H9 (cell line): ENCODE data around the gene ADAM8. TPM values are rescaled to one million over a fixed set of nuclear protein-coding genes. Genes with fewer than 3 reads are reported as not detected.

Experiments
- DNase-seq: peaks from one replicate; pipeline ENCODE4 v3.0.0-alpha.2; 2017
- H2AFZ ChIP-seq: one replicate; pipeline ENCODE4 v1.6.1; 2013; ENCODE audit warnings: mild to moderate bottlenecking, low read length, control low read depth, moderate library complexity
- H2AK5ac ChIP-seq: 2 replicates; pipeline ENCODE4 v1.6.1; 2013; ENCODE audit warnings: low read length, control low read depth, mixed read lengths; ENCODE audit not compliant: insufficient read length
- H2BK120ac ChIP-seq: one replicate; pipeline ENCODE4 v1.6.1; 2013; ENCODE audit warnings: low read depth, mild to moderate bottlenecking, low read length, control low read depth, inconsistent platforms; ENCODE audit not compliant: poor library complexity, severe bottlenecking
- H2BK12ac ChIP-seq: 2 replicates; pipeline ENCODE4 v1.6.1; 2013; ENCODE audit warnings: low read length, control low read depth, mixed read lengths, low read depth; ENCODE audit not compliant: insufficient read length
- H2BK15ac ChIP-seq: 2 replicates; pipeline ENCODE4 v1.6.1; 2013; ENCODE audit warnings: low read depth, low read length, control low read depth
- H2BK20ac ChIP-seq: one replicate; pipeline ENCODE4 v1.6.1; 2013; ENCODE audit warnings: low read depth, mild to moderate bottlenecking, low read length, control low read depth, inconsistent platforms; ENCODE audit not compliant: poor library complexity, severe bottlenecking
- H2BK5ac ChIP-seq: 2 replicates; pipeline ENCODE4 v1.6.1; 2013; ENCODE audit warnings: low read length, control low read depth, mixed read lengths; ENCODE audit not compliant: insufficient read length
- H3K14ac ChIP-seq: 2 replicates; pipeline ENCODE4 v1.6.1; 2013; ENCODE audit warnings: low read length, control low read depth; ENCODE audit not compliant: insufficient read depth
- H3K18ac ChIP-seq: 2 replicates; pipeline ENCODE4 v1.6.1; 2013; ENCODE audit warnings: low read depth, mild to moderate bottlenecking, mixed read lengths, low read length, control low read depth; ENCODE audit not compliant: insufficient read length
- H3K23ac ChIP-seq: 2 replicates; pipeline ENCODE4 v1.6.1; 2013; ENCODE audit warnings: low read length, control low read depth, mixed read lengths, low read depth; ENCODE audit not compliant: insufficient read length
- H3K23me2 ChIP-seq: 2 replicates; pipeline ENCODE4 v1.6.1; 2013; ENCODE audit warnings: low read depth, mild to moderate bottlenecking, mixed read lengths, low read length, control low read depth; ENCODE audit not compliant: insufficient read length, poor library complexity, severe bottlenecking
- H3K27ac ChIP-seq: 2 replicates; pipeline ENCODE4 v1.5.1; 2013; ENCODE audit warnings: low read length, control low read depth, mixed read lengths, low read depth; ENCODE audit not compliant: insufficient read length
- H3K27me3 ChIP-seq: 2 replicates; pipeline ENCODE4 v1.6.1; 2013; ENCODE audit warnings: low read length, control low read depth, inconsistent platforms; ENCODE audit not compliant: insufficient read depth
- H3K4ac ChIP-seq: 2 replicates; pipeline ENCODE4 v1.6.1; 2013; ENCODE audit warnings: low read depth, mild to moderate bottlenecking, control low read depth, inconsistent platforms, low read length, moderate library complexity
- H3K4me1 ChIP-seq: 2 replicates; pipeline ENCODE4 v1.6.1; 2013; ENCODE audit warnings: low read length, control low read depth, inconsistent platforms; ENCODE audit not compliant: insufficient read depth
- H3K4me2 ChIP-seq: 2 replicates; pipeline ENCODE4 v1.6.1; 2013; ENCODE audit warnings: low read length, control low read depth, mixed read lengths; ENCODE audit not compliant: insufficient read length, insufficient read depth
- H3K56ac ChIP-seq: 2 replicates; pipeline ENCODE4 v1.6.1; 2013; ENCODE audit warnings: low read depth, mild to moderate bottlenecking, mixed read lengths, low read length, control low read depth; ENCODE audit not compliant: insufficient read length
- H3K79me1 ChIP-seq: 2 replicates; pipeline ENCODE4 v1.6.1; 2013; ENCODE audit warnings: low read depth, mild to moderate bottlenecking, moderate library complexity, low read length, control low read depth, inconsistent platforms; ENCODE audit not compliant: insufficient read depth, poor library complexity, severe bottlenecking
- H3K79me2 ChIP-seq: 2 replicates; pipeline ENCODE4 v1.6.1; 2013; ENCODE audit warnings: low read length, control low read depth, inconsistent platforms; ENCODE audit not compliant: insufficient read depth
- H3K9ac ChIP-seq: 2 replicates; pipeline ENCODE4 v1.6.1; 2013; ENCODE audit warnings: low read length, control low read depth, mixed read lengths; ENCODE audit not compliant: insufficient read length; ENCODE audit errors: extremely low read depth
- H3K9me3 ChIP-seq: one replicate; pipeline ENCODE4 v1.6.1; 2013; ENCODE audit warnings: low read depth, low read length, inconsistent platforms; ENCODE audit not compliant: control insufficient read depth
- H3T11ph ChIP-seq: one replicate; pipeline ENCODE4 v1.6.1; 2013; ENCODE audit warnings: mild to moderate bottlenecking, low read length, control low read depth, inconsistent platforms
- H4K20me1 ChIP-seq: one replicate; pipeline ENCODE4 v1.6.1; 2013; ENCODE audit not compliant: control insufficient read depth, insufficient read length, insufficient read depth
- H4K5ac ChIP-seq: 2 replicates; pipeline ENCODE4 v1.6.1; 2013; ENCODE audit warnings: low read depth, mild to moderate bottlenecking, mixed read lengths, low read length, control low read depth; ENCODE audit not compliant: insufficient read length
- H4K8ac ChIP-seq: replicated peaks from 2 replicates; pipeline ENCODE4 v1.6.1; 2013; ENCODE audit warnings: low read length, control low read depth, mixed read lengths, low read depth; ENCODE audit not compliant: insufficient read length
- H4K91ac ChIP-seq: 2 replicates; pipeline ENCODE4 v1.6.1; 2013; ENCODE audit warnings: low read depth, mild to moderate bottlenecking, moderate library complexity, mixed read lengths, low read length, control low read depth; ENCODE audit not compliant: insufficient read length
- H3K27ac Mint-ChIP-seq, 3 experiments: 2 replicates in 2 of 3; 3 replicates in 1 of 3; pipeline ENCODE4 v1.8.0; 2020 to 2021; ENCODE audit warnings: mixed read lengths in 3 of 3, mild to moderate bottlenecking in 1 of 3, moderate library complexity in 1 of 3
- H3K27me3 Mint-ChIP-seq: 2 replicates; pipeline ENCODE4 v1.8.0; 2021; ENCODE audit warnings: low read depth, mild to moderate bottlenecking, moderate library complexity, mixed read lengths
- H3K36me3 Mint-ChIP-seq, 3 experiments: 2 replicates in 2 of 3; 3 replicates in 1 of 3; pipeline ENCODE4 v1.8.0; 2020 to 2021; ENCODE audit warnings: low read depth in 3 of 3, mixed read lengths in 3 of 3; ENCODE audit not compliant: insufficient read depth in 1 of 3
- H3K4me1 Mint-ChIP-seq, 2 experiments: 2 replicates each; pipeline ENCODE4 v1.8.0; 2020; ENCODE audit warnings: mixed read lengths in 2 of 2
- H3K4me3 Mint-ChIP-seq, 2 experiments: 2 replicates in 1 of 2; 3 replicates in 1 of 2; pipeline ENCODE4 v1.8.0; 2020 to 2021; ENCODE audit warnings: mild to moderate bottlenecking in 2 of 2, mixed read lengths in 2 of 2, moderate library complexity in 1 of 2
- H3K9me3 Mint-ChIP-seq, 2 experiments: 2 replicates in 1 of 2; 3 replicates in 1 of 2; pipeline ENCODE4 v1.8.0; 2020; ENCODE audit warnings: mild to moderate bottlenecking in 2 of 2, mixed read lengths in 2 of 2, moderate library complexity in 1 of 2
- WGBS: extraction: QIAGEN DNeasy Blood & Tissue Kit; methylation state at CpG from one replicate; pipeline ENCODE4 v1.1.7; 2013; ENCODE audit warnings: missing lambda C conversion rate, low lambda C conversion rate, mixed read lengths; ENCODE audit not compliant: insufficient read length; ENCODE audit errors: extremely low coverage; 5-methylcytosine and 5-hydroxymethylcytosine counted together
- total RNA-seq: library from RNA; stranded (reverse); gene quantifications from 2 replicates; pipeline ENCODE4 v1.2.1, GENCODE V29; 2021
- TF ChIP-seq, protein P1 (sequence below): fragments of 200-600 bp; sonication (generic); conservative IDR thresholded peaks from 3 replicates; pipeline ENCODE4 v1.8.0; 2021; ENCODE audit warnings: antibody characterized with exemption, mild to moderate bottlenecking

The ADAM8 gene
- total RNA-seq, 1 experiment from 2014 or later: 5.4 TPM

DNA sequence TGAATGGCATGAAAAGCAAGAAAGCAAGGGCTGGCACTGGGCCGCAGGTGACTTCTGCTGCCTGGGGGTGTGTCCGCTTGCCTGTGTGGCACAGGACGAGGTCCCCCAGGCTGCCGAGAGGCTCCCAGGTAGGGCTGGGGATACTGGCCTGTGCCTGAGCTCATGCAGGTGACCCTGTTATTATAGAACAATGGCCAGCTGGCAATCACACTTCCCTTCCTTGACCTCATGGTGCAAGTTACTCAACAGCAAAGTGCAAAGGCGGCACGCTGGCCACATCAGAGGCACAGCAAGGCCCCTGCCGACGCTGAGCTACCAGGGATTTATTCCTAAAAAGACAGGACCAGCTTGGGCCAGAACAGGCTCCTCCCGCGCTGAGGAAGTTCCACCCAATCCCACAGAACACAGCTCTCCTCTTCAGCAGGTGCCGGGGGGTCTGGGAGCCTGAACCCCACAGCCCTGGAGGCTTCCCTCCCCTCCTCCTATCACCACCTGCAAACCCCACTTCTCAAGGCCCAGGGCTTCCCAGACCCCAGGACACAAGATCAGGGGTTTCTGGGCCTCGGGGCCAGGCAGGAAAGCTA is 1.4 kb upstream of the ADAM8 start:
- Histone ChIP-seq H3K56ac (no peak overlapping the region), H3T11ph (no peak overlapping the region), H3K27me3 (no peaks in the 10 kb centered on the region; the same call in 1 of the 2 replicates), H3K4me2 (no peak overlapping the region), H4K20me1 (no peaks in the 10 kb centered on the region), H2BK120ac (no peak overlapping the region), H2BK5ac (no peak overlapping the region), H2BK20ac (no peak overlapping the region), H3K27ac (no peak overlapping the region), H3K23ac (no peak overlapping the region), H4K8ac (no peak overlapping the region), H3K9me3 (no peaks in the 10 kb centered on the region), H4K91ac (no peak overlapping the region), H3K4me1 (no peaks in the 10 kb centered on the region), H3K4ac (no peak overlapping the region), H3K79me1 (no peaks in the 10 kb centered on the region), H3K23me2 (peaks cover 7% of the 10 kb centered on the region), H3K9ac (no peak overlapping the region), H2BK12ac (no peak overlapping the region), H3K14ac (no peak overlapping the region), H4K5ac (no peak overlapping the region), H2BK15ac (no peak overlapping the region), H3K79me2 (no peaks in the 10 kb centered on the region), H2AK5ac (no peak overlapping the region), H2AFZ (no peak overlapping the region), H3K18ac (no peak overlapping the region)
- H3K4me3 Mint-ChIP-seq: no peak overlapping the region
- no peak for DNase-seq
- TF ChIP-seq, protein P1, sequence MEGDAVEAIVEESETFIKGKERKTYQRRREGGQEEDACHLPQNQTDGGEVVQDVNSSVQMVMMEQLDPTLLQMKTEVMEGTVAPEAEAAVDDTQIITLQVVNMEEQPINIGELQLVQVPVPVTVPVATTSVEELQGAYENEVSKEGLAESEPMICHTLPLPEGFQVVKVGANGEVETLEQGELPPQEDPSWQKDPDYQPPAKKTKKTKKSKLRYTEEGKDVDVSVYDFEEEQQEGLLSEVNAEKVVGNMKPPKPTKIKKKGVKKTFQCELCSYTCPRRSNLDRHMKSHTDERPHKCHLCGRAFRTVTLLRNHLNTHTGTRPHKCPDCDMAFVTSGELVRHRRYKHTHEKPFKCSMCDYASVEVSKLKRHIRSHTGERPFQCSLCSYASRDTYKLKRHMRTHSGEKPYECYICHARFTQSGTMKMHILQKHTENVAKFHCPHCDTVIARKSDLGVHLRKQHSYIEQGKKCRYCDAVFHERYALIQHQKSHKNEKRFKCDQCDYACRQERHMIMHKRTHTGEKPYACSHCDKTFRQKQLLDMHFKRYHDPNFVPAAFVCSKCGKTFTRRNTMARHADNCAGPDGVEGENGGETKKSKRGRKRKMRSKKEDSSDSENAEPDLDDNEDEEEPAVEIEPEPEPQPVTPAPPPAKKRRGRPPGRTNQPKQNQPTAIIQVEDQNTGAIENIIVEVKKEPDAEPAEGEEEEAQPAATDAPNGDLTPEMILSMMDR: no peak
- no peak overlapping the region; a peak in 1 of 7 replicates for H3K27ac Mint-ChIP-seq
- no CpG with 5 or more reads among the region's 12 CpGs for WGBS
- no peaks in the 10 kb centered on the region for H3K9me3 Mint-ChIP-seq
- H3K4me1 Mint-ChIP-seq: peaks cover 3 to 7% of the 10 kb centered on the region in 2 experiments; a peak in 3 of 4 replicates
- peaks cover 11% of the 10 kb centered on the region for H3K27me3 Mint-ChIP-seq
- peaks cover 6 to 22% (median 14%) of the 10 kb centered on the region in 3 experiments; a peak in 6 of 7 replicates for H3K36me3 Mint-ChIP-seq
